ENCODE measurements around the gene NKIRAS2.

DNA sequence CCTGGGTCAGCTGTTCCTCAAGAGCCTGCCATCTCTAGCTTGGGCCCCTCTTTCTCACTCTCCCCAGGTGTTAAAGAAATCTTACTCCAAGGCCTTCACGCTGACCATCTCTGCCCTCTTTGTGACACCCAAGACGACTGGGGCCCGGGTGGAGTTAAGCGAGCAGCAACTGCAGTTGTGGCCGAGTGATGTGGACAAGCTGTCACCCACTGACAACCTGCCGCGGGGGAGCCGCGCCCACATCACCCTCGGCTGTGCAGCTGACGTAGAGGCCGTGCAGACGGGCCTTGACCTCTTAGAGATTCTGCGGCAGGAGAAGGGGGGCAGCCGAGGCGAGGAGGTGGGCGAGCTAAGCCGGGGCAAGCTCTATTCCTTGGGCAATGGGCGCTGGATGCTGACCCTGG lies 46.5 kb upstream of the NKIRAS2 start:
- TF ChIP-seq YY1 (IDR thresholded peaks at IDR 0.05; ENCODE audit: insufficient read depth, insufficient read length), result no peak
- TF ChIP-seq ZNF274 (IDR thresholded peaks at IDR 0.05; ENCODE audit: low read depth, low read length), result no peak

All from NT2/D1 (cell line).